GM12892 (cell line): ENCODE data around the gene MAPK6.
A peak's percentile ranks its signal among the peaks of the same experiment; 100 is the strongest.

ENCODE experiments used
- POLR2AphosphoS5 ChIP-seq: IDR thresholded peaks from 2 replicates; pipeline ENCODE4 v1.6.1; 2011; ENCODE audit warnings: low read depth, low read length, control low read depth
- TAF1 ChIP-seq: IDR thresholded peaks from 2 replicates; pipeline ENCODE4 v1.6.1; 2011; ENCODE audit warnings: low read depth, mild to moderate bottlenecking, control low read depth, low read length, borderline replicate concordance

- 0 out of 2 replicates have a peak, but pooled peaks have one; percentile 11 for TF ChIP-seq POLR2AphosphoS5
- TF ChIP-seq TAF1: no peak
Measured at GRCh38 chr15:52005748-52006701, 13.0 kb upstream of the MAPK6 start.
